Measurements from ENCODE around the gene PATZ1. TPM values are rescaled to one million over a fixed set of nuclear protein-coding genes. Genes with fewer than 3 reads are reported as not detected.
"Not testable (repeated sequence)": the region's sequence is repeated elsewhere in the genome, so short reads cannot be mapped to it uniquely, and the experiment has no call there.

The PATZ1 gene
- polyA plus RNA-seq, 10 donors = 20.1 to 29.4 (median 22.0) TPM

- DNase-seq = not testable (repeated sequence)
Measured at GRCh38 chr22:31314220-31314619, 31.9 kb downstream of the PATZ1 start.

GRCh38 chr22:31313366-31314147, 32.6 kb downstream of the PATZ1 start:
- peak; percentile 45 to 66 (median 55) for DNase-seq

- no peak for DNase-seq
Measured at GRCh38 chr22:31308181-31308580, 38.0 kb downstream of the PATZ1 start.

GRCh38 chr22:31305194-31305593, 41.0 kb downstream of the PATZ1 start:
- DNase-seq = no peak

- no peak for DNase-seq
Measured at GRCh38 chr22:31302537-31302936, 43.6 kb downstream of the PATZ1 start.

- no peak for DNase-seq
Measured at GRCh38 chr22:31302006-31302405, 44.1 kb downstream of the PATZ1 start.

- no peak for DNase-seq
Measured at GRCh38 chr22:31300896-31301295, 45.2 kb downstream of the PATZ1 start.

- no peak for DNase-seq
Measured at GRCh38 chr22:31295831-31296657, 50.1 kb downstream of the PATZ1 start.

- no peak for DNase-seq
Measured at GRCh38 chr22:31295360-31295759, 50.8 kb downstream of the PATZ1 start.

- DNase-seq = peak; percentile 76 to 88 (median 84)
Measured at GRCh38 chr22:31292236-31292989, 53.7 kb downstream of the PATZ1 start, which contains the start of gene PIK3IP1. Gene PIK3IP1, minus strand, starts transcription at chr22:31292488. Its CDS starts 144 bp downstream, at chr22:31292344.

- peak in 1 of 3 donors; percentile 54 for DNase-seq
Measured at GRCh38 chr22:31291481-31292235, 54.5 kb downstream of the PATZ1 start.

- DNase-seq = peak; percentile 87 to 96 (median 90)
Measured at GRCh38 chr22:31290494-31291471, 55.4 kb downstream of the PATZ1 start.

- no peak for DNase-seq
Measured at GRCh38 chr22:31289344-31289743, 56.8 kb downstream of the PATZ1 start.

GRCh38 chr22:31288496-31289240, 57.5 kb downstream of the PATZ1 start:
- DNase-seq = no peak

- DNase-seq = no peak
Measured at GRCh38 chr22:31287818-31288495, 58.2 kb downstream of the PATZ1 start.

- no peak for DNase-seq
Measured at GRCh38 chr22:31286360-31287255, 59.5 kb downstream of the PATZ1 start.
